HCT116 (cell line): Measurements from ENCODE around the gene CCDC86.

Experiments used
- ELF1 ChIP-seq: IDR thresholded peaks from 2 replicates; pipeline ENCODE4 v1.6.1; 2012; ENCODE audit warnings: low read depth, borderline replicate concordance
- POLR2AphosphoS5 ChIP-seq: IDR thresholded peaks from 2 replicates; pipeline ENCODE4 v1.6.1; 2011; ENCODE audit warnings: mild to moderate bottlenecking, low read depth, low read length, moderate library complexity
- REST ChIP-seq: IDR thresholded peaks from 2 replicates; pipeline ENCODE4 v1.6.1; 2012; ENCODE audit warnings: low read depth

DNA sequence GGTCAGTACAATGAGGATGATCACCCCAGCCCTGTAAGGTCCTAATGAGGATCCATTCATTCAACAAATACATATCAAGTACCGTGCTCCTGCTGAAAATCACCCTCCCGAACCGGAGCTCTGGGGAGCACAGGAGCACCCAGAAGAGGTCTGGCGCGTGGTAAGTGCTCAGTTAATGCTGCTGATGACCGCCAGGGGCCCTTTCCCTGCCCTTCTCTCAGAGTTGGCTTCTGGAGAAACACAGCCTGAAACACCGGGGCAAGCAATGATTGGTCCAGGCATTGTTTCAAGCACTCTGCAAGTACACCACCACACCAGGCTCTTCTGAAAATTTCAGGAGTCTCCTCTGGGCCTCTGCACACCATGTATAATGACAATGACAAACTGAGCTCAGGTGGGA lies 3.8 kb upstream of the CCDC86 start:
- TF ChIP-seq POLR2AphosphoS5 = no peak
- no peak for TF ChIP-seq REST
- TF ChIP-seq ELF1 = no peak
